A549 (cell line): ENCODE measurements around the gene BMX.

ENCODE experiments used
- CTCF ChIP-seq: fragments of >200 bp; sonication (Bioruptor Twin); formaldehyde crosslinking; IDR thresholded peaks from 3 replicates; pipeline ENCODE4 v1.5.1; 2016
- EHMT2 ChIP-seq: fragments of 200-600 bp; sonication (generic); IDR thresholded peaks from 2 replicates; pipeline ENCODE4 v1.6.1; 2016; ENCODE audit warnings: antibody characterized with exemption, low read depth, mild to moderate bottlenecking, moderate library complexity
- MYC ChIP-seq: IDR thresholded peaks from 2 replicates; pipeline ENCODE4 v1.6.1; 2012; ENCODE audit warnings: mild to moderate bottlenecking, inconsistent platforms, low read length, improper control_type of control experiment, borderline replicate concordance
- POLR2A ChIP-seq: IDR thresholded peaks from 2 replicates; pipeline ENCODE4 v1.6.1; 2012; ENCODE audit warnings: mild to moderate bottlenecking, low read length
- REST ChIP-seq: fragments of 200-600 bp; sonication (generic); IDR thresholded peaks from 2 replicates; pipeline ENCODE4 v1.6.1; 2016; ENCODE audit warnings: antibody characterized with exemption, mild to moderate bottlenecking, moderate library complexity
- SMC3 ChIP-seq: fragments of >200 bp; sonication (Bioruptor Twin); formaldehyde crosslinking; IDR thresholded peaks from 3 replicates; pipeline ENCODE4 v1.6.1; 2018; ENCODE audit warnings: inconsistent platforms

GRCh38 chrX:15464704-15465103, 35.9 kb upstream of the BMX start:
- no peak for TF ChIP-seq CTCF
- no peak for TF ChIP-seq POLR2A
- TF ChIP-seq SMC3, result no peak
- no peak for TF ChIP-seq MYC
- TF ChIP-seq REST, result no peak
- TF ChIP-seq EHMT2, result no peak
